Stimulated activated CD8-positive, alpha-beta memory T cell treated with anti-CD3 and anti-CD28 coated beads, Interleukin-15, amount 100 ng/mL, for 24 hours (primary cell): ENCODE results near the gene SEPTIN2.
"Not testable (repeated sequence)": the region's sequence is repeated elsewhere in the genome, so short reads cannot be mapped to it uniquely, and the experiment has no call there.

Experiments used
- DNase-seq: peaks from one replicate; pipeline ENCODE4 v3.0.0-alpha.2; 2020; ENCODE audit warnings: low read depth

SEPTIN2 gene

DNA sequence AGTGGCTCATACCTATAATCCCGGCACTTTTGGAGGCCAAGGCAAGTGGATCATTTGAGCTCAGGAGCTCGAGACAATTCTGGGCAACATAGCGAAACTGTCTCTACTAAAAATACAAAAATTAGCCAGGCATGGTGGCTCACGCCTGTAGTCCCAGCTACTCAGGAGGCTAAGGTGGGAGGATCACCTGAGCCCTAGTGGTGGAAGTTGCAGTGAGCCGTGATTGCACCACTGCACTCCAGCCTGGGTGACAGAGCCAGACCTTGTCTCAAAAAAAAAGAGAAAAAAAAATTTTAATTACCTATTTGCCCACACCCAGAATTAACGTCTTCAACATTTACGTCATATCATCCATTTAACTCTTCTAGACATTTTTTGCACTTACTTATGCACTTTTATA lies 69.7 kb downstream of the SEPTIN2 start:
- not testable (repeated sequence) for DNase-seq

DNA sequence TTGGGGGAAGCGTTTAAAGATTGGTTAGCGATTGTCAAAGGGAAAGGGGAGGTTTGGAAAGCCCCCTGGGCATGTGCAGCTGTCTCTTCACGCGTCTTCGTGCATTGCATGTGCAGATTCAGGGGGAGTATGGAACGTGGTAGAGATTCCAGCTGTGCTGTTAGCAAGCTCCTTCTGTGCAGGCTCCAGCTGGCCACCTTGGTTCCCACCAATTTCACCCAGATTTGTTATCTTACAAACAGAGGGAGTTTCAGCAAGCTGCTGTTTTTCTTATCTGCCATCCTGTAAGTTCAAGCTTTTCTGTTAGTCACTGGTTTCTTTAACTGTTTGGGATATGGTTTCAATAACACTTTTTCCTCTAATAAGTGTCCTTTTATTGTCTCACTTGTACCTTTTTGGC lies 70.8 kb downstream of the SEPTIN2 start:
- DNase-seq, result no peak

DNA sequence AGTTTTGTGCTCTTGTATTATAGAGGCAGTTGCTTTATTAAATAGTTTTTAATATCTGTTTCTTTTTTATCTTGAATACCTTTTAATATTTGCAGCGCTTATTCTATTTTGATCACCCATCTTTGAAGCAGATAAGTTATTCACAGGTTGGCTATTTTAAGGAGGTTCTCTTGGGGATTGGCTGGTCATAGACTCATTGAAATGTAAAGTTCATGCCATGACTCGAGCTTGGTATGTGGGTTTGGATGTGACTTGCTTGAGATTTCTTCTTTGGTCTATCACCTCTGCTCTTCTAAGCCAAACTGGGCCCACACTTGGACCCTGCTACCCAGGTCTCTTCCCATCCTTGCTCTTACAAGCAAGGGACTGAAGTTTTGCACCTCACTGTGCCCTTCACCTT lies 74.0 kb downstream of the SEPTIN2 start:
- no peak for DNase-seq

DNA sequence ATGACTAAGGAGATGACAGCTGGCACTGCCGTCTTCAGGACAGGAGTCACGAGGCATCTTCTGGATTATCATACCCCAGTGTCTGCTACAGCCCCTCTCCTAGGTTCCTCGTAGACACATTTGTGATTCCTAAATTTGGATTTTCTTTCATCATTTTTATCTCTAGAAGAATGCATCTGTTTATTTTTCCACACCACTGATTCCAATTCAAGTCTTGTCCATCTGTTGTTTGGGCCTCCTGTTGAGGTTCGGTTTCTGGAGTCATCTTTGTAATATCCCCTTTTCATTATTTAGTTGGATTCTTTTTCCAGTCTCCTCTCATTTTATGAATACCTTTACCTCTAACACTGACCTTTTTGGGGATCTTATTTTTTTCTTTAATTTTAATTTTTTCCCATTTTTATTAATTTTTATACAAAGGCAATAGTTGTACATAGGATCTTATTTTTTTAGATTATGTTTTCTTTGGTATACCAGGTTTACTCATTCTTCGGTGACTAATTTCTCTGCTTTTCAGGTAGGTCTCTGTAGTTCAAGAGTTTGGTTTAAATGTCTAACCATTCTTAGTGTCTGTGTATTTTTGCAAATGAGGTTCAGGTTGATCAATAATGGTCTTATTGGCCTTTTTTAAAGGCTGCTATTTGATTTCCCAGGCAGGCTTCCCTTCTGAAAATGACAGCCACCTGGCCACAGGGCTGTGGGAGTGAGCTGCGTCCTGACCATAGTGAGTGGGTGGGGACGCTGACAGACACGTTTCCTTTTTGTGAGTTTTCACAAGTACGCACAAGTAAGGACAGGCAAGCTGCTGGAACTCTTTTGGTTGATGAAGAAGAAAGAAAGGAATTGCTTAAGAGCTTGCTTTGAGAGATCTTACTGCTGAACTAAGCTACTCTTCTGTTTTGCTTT lies 74.8 kb downstream of the SEPTIN2 start:
- no peak for DNase-seq

DNA sequence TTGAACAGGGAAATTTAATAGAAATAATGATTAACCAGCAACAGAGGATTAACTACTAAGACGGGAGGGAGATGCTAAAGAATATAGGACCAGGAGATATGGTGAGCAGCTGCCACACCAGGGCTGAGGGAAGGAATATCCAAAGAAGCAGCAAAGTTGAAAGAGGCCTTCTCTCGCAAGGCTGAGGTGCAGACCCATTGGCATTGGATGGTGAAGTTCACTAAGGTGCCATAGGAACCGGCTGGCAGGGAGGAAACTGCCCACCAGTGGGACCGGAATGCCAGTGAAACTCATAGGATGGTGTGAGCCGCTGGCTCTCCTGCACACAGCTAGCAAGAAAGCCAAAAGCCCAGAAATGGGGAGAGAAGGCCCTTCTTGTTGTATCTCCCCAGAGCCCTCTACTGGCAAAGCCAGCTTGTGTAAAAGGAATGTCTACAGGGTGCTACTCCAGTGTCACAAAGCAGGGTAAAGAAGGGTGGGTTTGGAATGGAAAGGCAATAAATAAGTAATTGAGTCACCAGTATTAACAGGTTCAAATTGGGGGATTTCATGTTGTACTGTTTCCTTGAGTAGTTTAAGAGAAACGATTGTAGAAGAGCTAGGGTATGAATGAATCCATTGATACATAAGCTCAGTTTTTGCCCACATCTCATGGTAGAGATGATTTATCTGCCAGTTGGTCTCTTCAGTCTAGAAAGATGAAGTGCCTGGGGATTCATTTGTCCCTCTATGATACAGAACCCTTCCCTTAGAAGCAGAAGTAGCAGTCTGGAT lies 76.4 kb downstream of the SEPTIN2 start:
- DNase-seq, result no peak

DNA sequence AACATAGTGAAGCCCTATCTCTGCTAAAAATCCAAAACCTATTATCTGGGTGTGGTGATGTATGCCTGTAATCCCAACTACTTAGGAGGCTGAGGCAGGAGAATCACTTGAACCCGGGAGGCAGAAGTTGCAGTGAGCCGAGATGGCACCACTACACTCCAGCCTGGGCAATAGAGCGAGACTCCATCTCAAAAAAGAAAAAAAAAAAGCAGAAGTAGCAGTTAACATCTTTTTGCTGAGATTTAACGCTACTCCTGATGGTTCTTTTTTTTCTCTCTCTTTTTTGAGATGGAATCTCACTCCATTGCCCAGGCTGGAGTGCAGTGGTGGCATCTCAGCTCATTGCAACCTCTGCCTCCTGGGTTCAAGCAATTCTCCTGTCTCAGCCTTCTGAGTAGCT lies 77.0 kb downstream of the SEPTIN2 start:
- DNase-seq, result not testable (repeated sequence)

DNA sequence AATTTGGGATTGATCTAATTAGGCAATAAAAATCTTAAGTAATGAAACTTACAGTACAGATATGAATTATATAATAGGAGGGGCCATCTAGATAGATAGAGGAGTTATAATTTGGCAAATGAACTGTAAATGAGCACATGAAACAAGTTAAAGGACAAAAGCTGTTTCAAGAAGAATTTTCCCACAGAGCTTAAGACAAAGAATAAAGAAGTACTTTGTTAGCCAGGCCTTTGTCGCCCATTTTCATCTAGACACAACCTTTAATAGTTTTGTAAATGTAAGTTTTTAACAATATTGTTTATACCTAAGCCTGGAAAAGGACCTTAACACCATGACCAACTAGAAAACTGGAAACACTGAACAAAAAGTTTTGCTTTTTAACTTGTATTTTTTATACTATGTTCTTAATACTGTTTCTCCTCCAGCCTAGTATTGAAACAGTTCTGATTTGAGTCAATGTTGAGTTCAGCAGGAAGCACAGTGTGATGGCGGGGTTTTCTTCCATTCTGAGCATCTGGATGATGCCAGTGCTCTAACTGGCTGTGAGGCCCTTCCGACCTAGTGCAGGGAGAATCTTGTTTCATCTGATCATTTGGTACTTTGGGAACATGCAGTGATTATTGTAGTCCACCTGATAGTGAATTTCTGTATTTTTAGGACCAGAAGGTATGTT lies 77.9 kb downstream of the SEPTIN2 start:
- no peak for DNase-seq

DNA sequence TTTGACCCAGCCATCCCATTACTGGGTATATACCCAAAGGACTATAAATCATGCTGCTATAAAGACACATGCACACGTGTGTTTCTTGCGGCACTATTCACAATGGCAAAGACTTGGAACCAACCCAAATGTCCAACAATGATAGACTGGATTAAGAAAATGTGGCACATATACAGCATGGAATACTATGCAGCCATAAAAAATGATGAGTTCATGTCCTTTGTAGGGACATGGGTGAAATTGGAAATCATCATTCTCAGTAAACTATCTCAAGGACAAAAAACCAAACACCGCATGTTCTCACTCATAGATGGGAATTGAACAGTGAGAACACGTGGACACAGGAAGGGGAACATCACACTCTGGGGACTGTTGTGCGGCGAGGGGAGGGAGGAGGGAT lies 81.1 kb downstream of the SEPTIN2 start:
- DNase-seq, result not testable (repeated sequence)

DNA sequence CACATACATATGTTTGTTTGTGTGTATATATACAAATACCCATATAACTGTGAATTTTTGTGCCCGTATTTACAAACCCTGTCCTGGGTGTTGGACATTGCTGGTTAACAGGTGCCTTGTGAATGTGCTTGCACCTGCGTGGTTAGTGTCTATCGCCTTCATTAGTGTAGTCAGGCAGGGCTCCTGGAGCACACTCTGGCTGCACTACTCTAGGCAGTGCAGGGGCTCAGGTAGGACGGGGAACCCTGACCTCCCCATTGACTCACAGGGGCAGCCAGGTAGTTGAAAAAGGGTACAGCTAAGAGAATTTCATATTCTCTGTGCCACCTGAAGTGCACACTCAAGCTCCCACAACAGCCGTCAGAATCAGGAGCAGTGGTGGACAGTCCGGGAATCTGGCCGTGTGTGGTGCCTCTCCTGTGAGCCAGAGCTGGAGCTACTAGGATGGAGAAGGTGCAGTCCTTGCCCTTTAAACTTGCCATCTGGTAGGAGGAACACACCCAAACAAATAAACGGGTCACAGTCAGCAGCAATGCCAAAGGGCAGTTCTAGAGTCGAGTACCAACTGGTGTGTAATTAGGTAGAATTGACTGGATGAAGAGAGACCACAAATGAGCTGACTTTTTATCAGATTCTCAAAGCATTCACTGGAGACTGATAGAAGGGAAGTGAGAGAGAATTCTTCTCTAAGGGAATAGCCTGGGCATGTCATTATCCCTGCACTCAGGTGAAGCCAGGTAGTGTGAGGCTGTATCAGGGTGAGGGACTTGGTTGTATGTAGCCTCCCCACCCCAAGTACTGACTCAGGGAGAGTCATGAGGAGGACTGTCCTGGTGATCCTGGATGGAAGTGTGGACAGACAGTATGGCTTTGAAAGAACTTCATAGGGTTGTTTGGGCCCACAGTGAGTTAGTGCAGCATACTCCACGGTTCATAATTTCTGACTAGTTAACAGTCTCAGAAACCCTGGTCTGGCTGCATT lies 84.5 kb downstream of the SEPTIN2 start:
- no peak for DNase-seq
